Mesendoderm (in vitro differentiated cells): ENCODE data around the gene CYP46A1.

Experiments
- DNase-seq: peaks from one replicate; pipeline ENCODE4 v3.0.0; 2013
- H2AK5ac ChIP-seq: 2 replicates; pipeline ENCODE4 v1.6.1; 2013; ENCODE audit warnings: low read length, inconsistent platforms
- H2BK120ac ChIP-seq: 2 replicates; pipeline ENCODE4 v1.6.1; 2013; ENCODE audit warnings: low read depth, mild to moderate bottlenecking, low read length, moderate library complexity, mixed read lengths
- H2BK15ac ChIP-seq: replicated peaks from 2 replicates; pipeline ENCODE4 v1.6.1; 2013; ENCODE audit warnings: low read depth, mild to moderate bottlenecking, moderate library complexity
- H2BK5ac ChIP-seq: 2 replicates; pipeline ENCODE4 v1.6.1; 2013; ENCODE audit warnings: low read length, inconsistent platforms
- H3K18ac ChIP-seq: 2 replicates; pipeline ENCODE4 v1.6.1; 2013; ENCODE audit warnings: mild to moderate bottlenecking, low read length, mixed read lengths
- H3K23ac ChIP-seq: one replicate; pipeline ENCODE4 v1.6.1; 2013; ENCODE audit warnings: low read length
- H3K27ac ChIP-seq: 2 replicates; pipeline ENCODE4 v1.5.1; 2013; ENCODE audit warnings: low read depth, mild to moderate bottlenecking, inconsistent platforms, low read length, moderate library complexity
- H3K27me3 ChIP-seq: 2 replicates; pipeline ENCODE4 v1.6.1; 2013; ENCODE audit warnings: low read length, control low read depth, mild to moderate bottlenecking, inconsistent platforms; ENCODE audit not compliant: insufficient read depth, poor library complexity
- H3K36me3 ChIP-seq: 2 replicates; pipeline ENCODE4 v1.6.1; 2013; ENCODE audit warnings: low read length, inconsistent platforms; ENCODE audit not compliant: control insufficient read depth, insufficient read depth
- H3K4ac ChIP-seq: one replicate; pipeline ENCODE4 v1.6.1; 2013; ENCODE audit warnings: low read depth, mild to moderate bottlenecking, low read length, moderate library complexity
- H3K4me1 ChIP-seq: 2 replicates; pipeline ENCODE4 v1.6.1; 2013; ENCODE audit warnings: low read depth, low read length, inconsistent platforms; ENCODE audit not compliant: control insufficient read depth
- H3K4me2 ChIP-seq: 2 replicates; pipeline ENCODE4 v1.6.1; 2013; ENCODE audit warnings: low read length
- H3K4me3 ChIP-seq: 2 replicates; pipeline ENCODE4 v1.5.1; 2013; ENCODE audit warnings: mild to moderate bottlenecking, low read length
- H3K56ac ChIP-seq: one replicate; pipeline ENCODE4 v1.6.1; 2013; ENCODE audit warnings: low read length
- H3K79me1 ChIP-seq: 2 replicates; pipeline ENCODE4 v1.6.1; 2013; ENCODE audit warnings: low read length, inconsistent platforms
- H3K79me2 ChIP-seq: 2 replicates; pipeline ENCODE4 v1.6.1; 2013; ENCODE audit warnings: mild to moderate bottlenecking, low read length; ENCODE audit not compliant: control insufficient read depth, insufficient read depth
- H3K9ac ChIP-seq: 2 replicates; pipeline ENCODE4 v1.6.1; 2013; ENCODE audit warnings: low read length, inconsistent platforms
- H4K5ac ChIP-seq: one replicate; pipeline ENCODE4 v1.6.1; 2013; ENCODE audit warnings: low read length
- H4K8ac ChIP-seq: one replicate; pipeline ENCODE4 v1.6.1; 2013; ENCODE audit warnings: low read depth, mild to moderate bottlenecking, control low read depth, low read length, moderate library complexity
- WGBS: extraction: QIAGEN DNeasy Blood & Tissue Kit; methylation state at CpG from one replicate; pipeline ENCODE4 v1.1.7; 2013; ENCODE audit warnings: low lambda C conversion rate, missing lambda C conversion rate; ENCODE audit not compliant: insufficient coverage; ENCODE audit errors: extremely low coverage; 5-methylcytosine and 5-hydroxymethylcytosine counted together

The CYP46A1 gene

DNA sequence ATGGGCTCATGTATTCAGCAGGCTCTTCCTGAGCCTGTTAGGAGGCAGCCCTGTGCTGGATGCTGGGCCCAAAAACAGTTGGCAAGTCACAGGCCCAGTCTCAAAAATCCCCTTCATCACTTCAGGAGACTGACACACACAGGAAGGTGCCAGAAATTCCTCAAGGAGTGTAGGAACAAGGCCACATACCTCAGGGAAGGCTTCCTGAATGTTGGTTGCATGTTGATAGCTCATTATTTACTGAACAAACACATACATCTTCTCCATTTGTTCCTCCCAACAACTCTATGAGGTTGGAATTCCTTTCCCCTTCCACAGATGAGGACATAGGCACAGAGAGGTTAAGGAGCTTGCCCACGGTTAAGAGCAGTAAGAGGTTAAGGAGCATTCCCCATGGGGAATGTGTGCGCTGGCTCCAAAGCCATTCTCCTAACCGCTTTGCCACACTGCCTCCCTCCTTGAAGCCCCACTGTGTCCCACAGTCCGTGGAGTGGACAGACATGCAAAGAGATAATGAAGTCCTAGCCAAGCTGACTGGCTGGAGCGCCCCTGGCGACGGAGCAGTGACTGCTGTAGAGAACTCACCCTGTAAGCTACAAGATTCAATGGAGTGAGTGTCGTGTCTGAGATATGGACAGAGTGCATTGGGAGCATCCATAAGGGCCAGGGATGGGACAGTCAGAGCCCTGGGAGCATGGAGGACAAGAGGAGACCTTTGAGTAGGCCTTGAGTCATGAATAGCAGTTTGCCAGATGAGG lies 35.9 kb upstream of the CYP46A1 start:
- H4K5ac ChIP-seq, result no peak overlapping the region
- H3K27ac ChIP-seq, result no peak overlapping the region
- H3K79me1 ChIP-seq, result no peaks in the 10 kb centered on the region
- H3K4me1 ChIP-seq, result peaks cover 8% of the 10 kb centered on the region
- H4K8ac ChIP-seq, result no peak overlapping the region
- H2BK5ac ChIP-seq, result no peak overlapping the region
- peak; percentile 34 for DNase-seq
- H3K27me3 ChIP-seq, result no peaks in the 10 kb centered on the region
- no peak overlapping the region for H2BK120ac ChIP-seq
- H3K79me2 ChIP-seq, result no peaks in the 10 kb centered on the region
- no peak overlapping the region for H3K4me2 ChIP-seq
- H3K56ac ChIP-seq, result no peak overlapping the region
- no peak overlapping the region for H2AK5ac ChIP-seq
- WGBS, result no CpG with 5 or more reads among the region's 8 CpGs
- no peak overlapping the region for H3K4me3 ChIP-seq
- no peak overlapping the region for H3K23ac ChIP-seq
- no peak overlapping the region for H3K4ac ChIP-seq
- no peak overlapping the region for H2BK15ac ChIP-seq
- no peaks in the 10 kb centered on the region for H3K36me3 ChIP-seq
- no peak overlapping the region for H3K9ac ChIP-seq
- no peak overlapping the region for H3K18ac ChIP-seq

DNA sequence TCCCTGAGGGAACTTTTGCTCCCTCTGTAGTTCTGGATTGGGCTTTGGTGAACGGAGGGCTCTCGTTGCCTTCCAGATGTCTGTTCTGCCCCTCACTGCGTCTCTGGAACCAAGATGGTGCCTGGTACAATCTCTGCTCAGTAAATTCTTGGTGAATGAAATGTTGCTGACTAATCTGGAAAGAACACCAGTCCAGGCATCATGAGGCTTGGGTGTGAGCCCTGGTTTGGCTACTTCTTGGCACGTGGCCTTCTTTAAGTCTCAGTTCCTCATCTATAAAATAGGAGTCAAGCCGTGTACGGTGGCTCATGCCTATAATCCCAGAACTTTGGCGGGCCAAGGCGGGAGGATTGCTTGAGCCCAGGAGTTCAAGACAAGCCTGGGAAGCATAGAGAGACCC lies 34.9 kb upstream of the CYP46A1 start:
- no peak overlapping the region for H2BK5ac ChIP-seq
- H3K4me3 ChIP-seq, result no peak overlapping the region
- no peaks in the 10 kb centered on the region for H3K79me2 ChIP-seq
- no peak for DNase-seq
- WGBS, result no CpG with 5 or more reads among the region's 8 CpGs
- no peak overlapping the region for H3K56ac ChIP-seq
- peaks cover 8% of the 10 kb centered on the region for H3K4me1 ChIP-seq
- no peak overlapping the region for H2AK5ac ChIP-seq
- no peak overlapping the region for H3K9ac ChIP-seq
- H3K27me3 ChIP-seq, result no peaks in the 10 kb centered on the region
- H2BK15ac ChIP-seq, result no peak overlapping the region
- no peak overlapping the region for H3K27ac ChIP-seq
- H3K4ac ChIP-seq, result no peak overlapping the region
- no peak overlapping the region for H2BK120ac ChIP-seq
- H3K36me3 ChIP-seq, result no peaks in the 10 kb centered on the region
- H3K23ac ChIP-seq, result no peak overlapping the region
- H3K18ac ChIP-seq, result no peak overlapping the region
- no peak overlapping the region for H3K4me2 ChIP-seq
- H4K5ac ChIP-seq, result no peak overlapping the region
- H4K8ac ChIP-seq, result no peak overlapping the region
- H3K79me1 ChIP-seq, result no peaks in the 10 kb centered on the region

DNA sequence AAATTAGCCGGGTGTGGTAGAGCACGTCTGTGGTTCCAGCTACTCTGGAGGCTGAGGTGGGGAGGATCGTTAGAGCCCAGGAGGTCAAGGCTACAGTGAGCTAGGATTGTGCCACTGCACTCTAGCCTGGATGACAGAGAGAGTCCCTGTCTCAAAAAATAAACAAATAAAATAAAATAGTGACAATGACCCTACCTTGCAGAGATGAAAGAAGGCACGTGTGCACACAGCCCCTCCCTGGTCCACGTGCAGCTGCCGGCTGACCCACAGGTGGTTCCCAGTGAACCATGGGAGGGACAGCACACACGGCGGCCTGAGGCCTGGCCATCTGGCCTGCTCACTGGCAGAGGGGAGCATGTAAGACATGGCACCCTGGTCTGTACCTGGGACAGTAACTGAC lies 34.5 kb upstream of the CYP46A1 start:
- no peaks in the 10 kb centered on the region for H3K27me3 ChIP-seq
- no peak overlapping the region for H3K4me3 ChIP-seq
- H2AK5ac ChIP-seq, result no peak overlapping the region
- no peak overlapping the region for H3K9ac ChIP-seq
- H3K56ac ChIP-seq, result no peak overlapping the region
- no peak overlapping the region for H3K23ac ChIP-seq
- H4K5ac ChIP-seq, result no peak overlapping the region
- H3K4me2 ChIP-seq, result no peak overlapping the region
- H4K8ac ChIP-seq, result no peak overlapping the region
- no CpG with 5 or more reads among the region's 8 CpGs for WGBS
- H3K18ac ChIP-seq, result no peak overlapping the region
- no peak for DNase-seq
- no peaks in the 10 kb centered on the region for H3K79me2 ChIP-seq
- no peaks in the 10 kb centered on the region for H3K36me3 ChIP-seq
- H3K27ac ChIP-seq, result no peak overlapping the region
- no peak overlapping the region for H2BK5ac ChIP-seq
- no peak overlapping the region for H3K4ac ChIP-seq
- no peak overlapping the region for H2BK120ac ChIP-seq
- H3K79me1 ChIP-seq, result no peaks in the 10 kb centered on the region
- peaks cover 8% of the 10 kb centered on the region for H3K4me1 ChIP-seq
- no peak overlapping the region for H2BK15ac ChIP-seq

DNA sequence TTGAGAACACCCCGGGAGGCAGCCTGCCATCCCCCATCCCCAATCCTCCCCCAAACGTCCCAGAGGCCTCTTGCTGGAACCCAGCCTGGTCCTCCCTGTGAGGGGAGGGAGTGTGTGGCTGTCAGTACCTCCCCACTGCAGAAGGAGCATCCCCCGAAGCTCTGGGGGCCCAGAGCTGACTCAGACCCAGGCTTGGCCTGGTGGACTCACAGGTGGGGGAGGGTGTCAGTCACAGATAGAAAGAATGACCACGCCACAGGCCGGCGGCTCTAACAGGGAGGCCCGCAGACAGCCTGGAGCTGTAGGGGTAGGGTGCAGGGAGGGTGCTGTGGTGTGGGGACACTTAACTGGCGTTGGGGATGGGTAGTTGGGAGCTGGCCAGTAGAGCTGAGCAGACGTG lies 33.9 kb upstream of the CYP46A1 start:
- Histone ChIP-seq H3K4ac (no peak overlapping the region), H4K8ac (no peak overlapping the region), H2BK15ac (no peak overlapping the region), H3K79me1 (no peaks in the 10 kb centered on the region), H3K4me2 (no peak overlapping the region), H3K23ac (no peak overlapping the region), H4K5ac (no peak overlapping the region), H3K4me1 (peaks cover 8% of the 10 kb centered on the region), H3K27ac (no peak overlapping the region), H3K56ac (no peak overlapping the region), H3K79me2 (no peaks in the 10 kb centered on the region), H3K36me3 (no peaks in the 10 kb centered on the region), H2BK120ac (no peak overlapping the region), H2BK5ac (no peak overlapping the region), H3K27me3 (no peaks in the 10 kb centered on the region), H3K9ac (no peak overlapping the region), H2AK5ac (no peak overlapping the region), H3K18ac (no peak overlapping the region), H3K4me3 (no peak overlapping the region)
- no CpG with 5 or more reads among the region's 9 CpGs for WGBS
- no peak for DNase-seq

DNA sequence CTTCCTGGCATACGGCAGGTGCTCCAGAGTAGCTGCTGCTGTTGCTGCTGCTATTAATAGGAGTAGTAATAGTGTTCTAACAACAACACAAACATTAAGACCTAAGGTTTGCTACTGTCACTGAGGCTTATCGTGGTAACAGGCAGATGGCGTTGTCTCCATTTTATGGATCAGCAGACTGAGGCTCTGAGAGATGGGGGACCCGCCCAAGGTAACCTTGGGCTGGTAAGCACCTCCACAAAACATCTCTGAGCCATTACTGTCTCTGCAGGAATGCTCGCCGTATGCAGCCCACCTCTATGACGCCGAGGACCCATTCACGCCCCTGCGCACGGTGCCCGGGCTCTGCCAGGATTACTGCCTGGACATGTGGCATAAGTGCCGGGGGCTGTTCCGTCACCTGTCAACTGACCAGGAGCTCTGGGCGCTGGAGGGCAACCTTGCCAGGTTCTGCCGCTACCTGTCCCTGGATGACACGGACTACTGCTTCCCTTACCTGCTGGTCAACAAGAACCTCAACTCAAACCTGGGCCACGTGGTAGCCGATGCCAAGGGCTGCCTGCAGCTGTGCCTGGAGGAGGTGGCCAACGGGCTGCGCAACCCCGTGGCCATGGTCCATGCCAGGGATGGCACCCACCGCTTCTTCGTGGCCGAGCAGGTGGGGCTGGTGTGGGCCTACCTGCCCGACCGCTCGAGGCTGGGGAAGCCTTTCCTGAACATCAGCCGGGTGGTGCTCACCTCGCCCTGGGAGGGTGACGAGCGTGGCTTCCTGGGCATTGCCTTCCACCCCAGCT lies 31.9 kb upstream of the CYP46A1 start:
- no peak overlapping the region for H3K18ac ChIP-seq
- no peak overlapping the region for H2BK120ac ChIP-seq
- no peaks in the 10 kb centered on the region for H3K36me3 ChIP-seq
- H3K4me1 ChIP-seq, result peaks cover 8% of the 10 kb centered on the region
- H3K79me1 ChIP-seq, result no peaks in the 10 kb centered on the region
- no peaks in the 10 kb centered on the region for H3K27me3 ChIP-seq
- H4K5ac ChIP-seq, result no peak overlapping the region
- H3K56ac ChIP-seq, result no peak overlapping the region
- H2BK5ac ChIP-seq, result no peak overlapping the region
- no peak overlapping the region for H3K23ac ChIP-seq
- no peak overlapping the region for H3K9ac ChIP-seq
- H3K4me2 ChIP-seq, result no peak overlapping the region
- H3K4ac ChIP-seq, result no peak overlapping the region
- H2AK5ac ChIP-seq, result no peak overlapping the region
- H4K8ac ChIP-seq, result no peak overlapping the region
- no CpG with 5 or more reads among the region's 32 CpGs for WGBS
- H3K79me2 ChIP-seq, result no peaks in the 10 kb centered on the region
- no peak overlapping the region for H3K4me3 ChIP-seq
- H3K27ac ChIP-seq, result no peak overlapping the region
- no peak overlapping the region for H2BK15ac ChIP-seq
- DNase-seq, result no peak
